Central memory CD8-positive, alpha-beta T cell (primary cell): ENCODE results near the gene PNPLA2.
A peak's percentile ranks its signal among the peaks of the same experiment; 100 is the strongest.

Experiments
- ATAC-seq: fragments of 150-1000 bp; cut with Tn5 transposase; replicated peaks from 2 replicates; pipeline ENCODE4 v1.10.0; 2022; ENCODE audit warnings: mild to moderate bottlenecking, moderate FRiP score, moderate number of reproducible peaks; ENCODE audit not compliant: poor library complexity, severe bottlenecking; ENCODE audit errors: extremely low read depth
- DNase-seq, 2 donors: peaks; one replicate each; pipeline ENCODE4 v3.0.0; 2021; ENCODE audit warnings: low spot score in 2 of 2
- H3K27ac Mint-ChIP-seq: one replicate; pipeline ENCODE4 v1.8.0; 2022; ENCODE audit warnings: low read depth, mild to moderate bottlenecking, moderate library complexity, mixed read lengths
- H3K27me3 Mint-ChIP-seq: one replicate; pipeline ENCODE4 v1.8.0; 2022; ENCODE audit warnings: mixed read lengths
- H3K36me3 Mint-ChIP-seq: one replicate; pipeline ENCODE4 v1.8.0; 2022; ENCODE audit warnings: mild to moderate bottlenecking, moderate library complexity, mixed read lengths; ENCODE audit not compliant: insufficient read depth
- H3K4me1 Mint-ChIP-seq: one replicate; pipeline ENCODE4 v1.8.0; 2022; ENCODE audit warnings: mixed read lengths
- H3K4me3 Mint-ChIP-seq: one replicate; pipeline ENCODE4 v1.8.0; 2022; ENCODE audit warnings: mild to moderate bottlenecking, moderate library complexity, mixed read lengths
- H3K9me3 Mint-ChIP-seq: one replicate; pipeline ENCODE4 v1.8.0; 2022; ENCODE audit warnings: mixed read lengths

Gene PNPLA2

DNA sequence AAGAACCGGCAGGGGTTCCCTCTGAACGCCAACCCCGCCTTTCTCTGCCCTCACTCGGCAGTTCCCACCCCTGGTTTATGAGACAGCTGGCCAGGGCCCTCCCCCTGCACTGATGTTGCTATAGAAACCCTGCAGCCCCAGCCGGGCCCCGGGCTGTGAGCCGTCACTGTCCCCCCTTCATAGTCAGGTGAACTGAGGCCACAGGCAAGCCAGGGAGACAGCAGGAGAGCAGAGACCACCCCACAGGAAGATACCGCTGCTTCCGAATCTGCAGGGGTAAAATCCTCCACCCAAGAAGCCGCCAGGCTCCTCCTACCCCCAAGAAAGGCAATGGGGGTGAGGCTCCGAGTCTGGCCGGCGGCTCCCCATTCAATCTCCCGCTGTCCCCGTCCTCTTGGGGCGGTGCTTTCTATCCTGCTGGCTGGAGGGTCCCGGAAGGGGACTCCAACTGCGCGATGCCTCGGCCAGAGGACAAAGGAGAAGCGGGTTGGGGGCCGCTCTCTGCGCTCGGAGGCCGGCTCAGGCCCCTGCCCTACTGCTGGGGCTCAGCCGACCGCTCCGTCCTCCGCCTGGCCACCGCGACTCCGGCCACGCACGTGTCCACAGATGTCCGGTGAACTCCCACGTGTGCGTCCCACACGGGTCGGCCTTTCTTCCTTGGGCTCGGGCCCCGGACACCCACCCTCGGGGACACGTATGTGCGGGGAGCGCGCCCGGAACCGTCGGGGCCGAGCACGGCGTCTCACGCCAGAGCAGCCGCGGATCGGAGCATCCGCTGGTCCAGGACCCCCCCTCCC is 21.2 kb upstream of the PNPLA2 start:
- Mint-ChIP-seq H3K4me3 (peak overlapping the region; percentile 91), H3K27me3 (no peaks in the 10 kb centered on the region), H3K9me3 (no peaks in the 10 kb centered on the region), H3K27ac (peak overlapping the region; percentile 92), H3K4me1 (peaks cover 15% of the 10 kb centered on the region), H3K36me3 (peaks cover 17% of the 10 kb centered on the region)
- peak; percentile 56 to 76 for DNase-seq
- ATAC-seq = peak; percentile 61

DNA sequence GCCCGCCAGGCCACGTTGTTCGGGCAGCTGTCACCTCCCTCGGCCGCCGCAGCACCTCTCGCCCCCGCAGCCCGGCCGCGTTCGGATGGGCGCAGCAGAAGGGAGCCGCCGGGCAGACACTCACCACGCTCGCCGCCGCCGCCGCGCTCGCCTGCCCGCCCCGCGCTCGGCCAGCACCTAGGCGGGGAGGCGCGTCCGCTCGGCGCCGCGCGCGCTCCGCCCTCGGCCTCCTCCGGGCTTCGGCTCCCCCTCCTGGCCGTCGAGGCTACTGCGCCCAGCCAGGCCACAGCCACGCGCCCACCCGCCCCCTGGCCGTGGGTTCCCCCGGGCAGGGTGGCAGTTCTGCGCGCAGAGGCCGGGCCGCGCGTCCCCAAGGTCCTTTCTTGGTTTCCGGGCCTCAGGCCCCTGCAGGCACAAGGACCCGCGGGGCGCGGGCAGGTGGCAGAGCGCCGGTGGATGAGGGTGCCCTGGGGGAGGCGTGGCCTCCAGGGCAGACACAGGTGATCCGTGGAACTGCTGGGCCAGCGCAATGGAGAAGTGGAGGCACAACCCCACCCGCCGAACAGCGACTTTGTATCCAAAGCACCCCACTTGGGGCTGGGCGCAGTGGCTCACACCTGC is 20.5 kb upstream of the PNPLA2 start, which contains the start of gene SLC25A22:
TSS of gene SLC25A22 (minus strand) at position 189 of the 621 bp plus-strand sequence. CDS start 3,275 bp downstream, outside the sequence.
- Mint-ChIP-seq H3K36me3 (peaks cover 14% of the 10 kb centered on the region), H3K27me3 (no peaks in the 10 kb centered on the region), H3K27ac (peak within 1 kb of the TSS; percentile 92), H3K4me1 (peaks cover 15% of the 10 kb centered on the region), H3K9me3 (no peaks in the 10 kb centered on the region), H3K4me3 (peak within 1 kb of the TSS; percentile 91)
- peak; percentile 77 to 81 for DNase-seq
- ATAC-seq = peak; percentile 50

DNA sequence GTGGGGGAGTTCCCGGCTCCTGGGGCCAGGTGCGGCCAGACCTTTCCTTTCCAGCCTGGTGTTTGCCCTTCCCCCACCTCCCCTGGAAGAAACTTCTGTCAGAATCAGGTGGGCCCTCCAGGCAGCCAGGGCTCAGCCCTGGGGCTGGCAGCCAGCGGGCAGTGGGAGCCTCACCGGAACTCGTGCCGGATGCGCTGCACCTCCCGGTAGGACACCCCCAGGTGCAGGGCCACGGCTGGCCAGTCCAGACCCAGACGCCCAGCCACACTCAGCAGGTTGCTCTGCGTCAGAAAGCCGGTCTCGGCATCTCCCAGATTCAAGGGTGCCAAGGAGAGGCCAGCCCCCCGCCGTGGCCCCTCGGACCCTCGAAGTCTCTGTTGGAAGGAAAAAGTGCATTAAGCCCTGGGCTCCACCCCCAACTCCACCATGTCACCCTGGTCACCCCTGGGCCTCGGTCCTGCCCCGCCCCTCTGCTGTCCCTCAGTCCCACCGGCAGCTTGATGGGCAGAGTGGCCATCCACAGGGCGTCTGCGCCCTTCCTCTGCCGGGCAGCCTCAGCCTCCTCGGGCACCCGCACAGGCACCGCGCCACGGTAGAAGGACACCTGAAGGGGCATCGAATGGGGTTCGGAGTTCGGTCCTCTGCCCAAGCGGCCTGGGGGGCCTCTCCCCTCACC is 18.9 kb upstream of the PNPLA2 start:
- no peak overlapping the region for H3K27ac Mint-ChIP-seq
- H3K4me3 Mint-ChIP-seq = no peak overlapping the region
- H3K9me3 Mint-ChIP-seq = no peaks in the 10 kb centered on the region
- H3K36me3 Mint-ChIP-seq = peaks cover 13% of the 10 kb centered on the region
- no peaks in the 10 kb centered on the region for H3K27me3 Mint-ChIP-seq
- DNase-seq (no peak), ATAC-seq (no peak)
- H3K4me1 Mint-ChIP-seq = peaks cover 15% of the 10 kb centered on the region

DNA sequence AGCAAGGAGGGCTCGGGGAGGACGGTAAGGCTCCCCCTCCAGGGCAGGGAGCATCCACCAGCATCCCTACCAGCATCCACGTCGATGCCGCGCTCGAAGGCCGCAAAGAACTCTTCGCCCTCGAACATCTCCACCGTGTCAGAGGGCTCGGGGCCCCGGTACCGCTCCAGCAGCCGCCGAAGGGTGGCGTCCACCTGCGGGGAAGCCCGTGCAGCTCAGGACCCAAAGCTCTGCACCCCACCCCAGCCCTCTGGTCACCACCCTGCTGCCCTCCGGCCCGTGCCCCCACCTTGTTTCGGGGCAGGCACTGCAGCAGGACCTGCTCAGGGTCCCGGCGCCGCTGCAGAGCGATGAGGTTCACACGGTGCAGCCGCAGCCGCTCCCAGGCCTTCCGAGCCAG is 18.2 kb upstream of the PNPLA2 start:
- ATAC-seq (no peak), DNase-seq (no peak)
- no peak overlapping the region for H3K4me3 Mint-ChIP-seq
- no peak overlapping the region for H3K27ac Mint-ChIP-seq
- H3K4me1 Mint-ChIP-seq = peaks cover 15% of the 10 kb centered on the region
- H3K9me3 Mint-ChIP-seq = no peaks in the 10 kb centered on the region
- H3K27me3 Mint-ChIP-seq = no peaks in the 10 kb centered on the region
- peaks cover 11% of the 10 kb centered on the region for H3K36me3 Mint-ChIP-seq

DNA sequence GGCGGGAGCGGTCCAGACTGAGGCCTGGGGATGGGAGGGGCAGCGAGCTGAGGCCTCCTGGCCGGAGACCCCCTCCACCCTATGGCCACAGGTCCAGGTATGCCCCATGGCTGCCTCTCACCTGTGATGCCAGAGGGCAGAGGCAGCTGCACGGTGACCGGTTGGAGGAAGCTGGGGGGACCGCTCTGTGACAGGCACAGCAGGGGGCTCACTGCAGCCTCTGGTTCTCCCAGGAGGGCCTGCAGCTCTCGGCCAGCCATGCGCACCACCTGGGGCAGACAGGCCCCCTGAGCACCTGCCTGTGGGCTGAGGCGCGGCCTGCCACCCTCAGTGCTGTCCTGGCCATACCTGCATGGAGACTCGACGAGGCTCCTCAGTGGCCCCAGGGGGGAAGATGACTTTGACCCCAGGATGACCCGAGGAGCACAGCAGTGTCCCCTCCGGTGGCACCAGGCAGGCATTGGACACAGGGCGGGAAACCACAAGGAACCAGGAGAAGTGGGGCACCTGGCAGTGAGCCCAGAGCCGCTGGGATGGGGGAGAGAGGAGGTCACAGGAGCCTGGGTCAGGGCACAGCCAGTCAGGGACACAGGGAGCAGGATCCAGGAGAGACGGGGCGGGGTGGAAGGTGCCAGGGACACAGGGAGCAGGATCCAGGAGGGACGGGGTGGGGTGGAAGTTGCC is 17.5 kb upstream of the PNPLA2 start:
- DNase-seq = no peak

DNA sequence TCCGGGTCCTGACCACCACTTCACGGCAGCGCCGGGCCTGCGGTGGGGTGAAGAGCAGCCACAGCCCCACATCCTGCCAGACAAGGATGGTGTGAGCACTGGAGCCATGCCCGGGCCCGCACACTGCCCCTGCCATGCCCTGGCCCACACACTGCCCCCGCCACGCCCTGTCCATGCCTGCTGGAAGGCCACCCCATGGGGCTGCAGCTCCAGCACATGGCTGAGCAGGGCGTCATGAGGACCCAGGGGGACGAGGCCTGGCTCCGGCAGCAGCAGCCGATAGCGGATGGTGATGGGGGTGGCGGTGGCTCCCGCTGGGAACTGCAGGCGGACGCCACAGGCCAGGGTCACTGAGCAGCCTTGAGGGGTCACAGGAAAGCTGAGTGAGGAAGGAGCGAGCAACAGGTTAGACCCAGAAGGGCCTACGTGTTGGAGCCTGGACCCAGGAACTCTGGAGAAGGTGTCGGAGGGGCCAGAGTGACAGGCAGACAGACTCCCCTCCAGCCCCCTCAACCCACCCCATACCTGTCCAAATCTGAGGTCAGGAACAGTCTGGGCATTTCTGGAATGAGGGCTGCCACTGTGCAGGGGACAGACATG is 16.6 kb upstream of the PNPLA2 start:
- Mint-ChIP-seq H3K4me1 (peaks cover 4% of the 10 kb centered on the region), H3K9me3 (no peaks in the 10 kb centered on the region), H3K27me3 (no peaks in the 10 kb centered on the region), H3K27ac (no peak overlapping the region), H3K4me3 (no peak overlapping the region), H3K36me3 (peaks cover 9% of the 10 kb centered on the region)
- no peak for DNase-seq
- ATAC-seq = no peak

More for the DNA sequence above, 17.5 kb upstream of the PNPLA2 start:
- Mint-ChIP-seq H3K9me3 (no peaks in the 10 kb centered on the region), H3K4me1 (peaks cover 10% of the 10 kb centered on the region), H3K36me3 (peaks cover 8% of the 10 kb centered on the region), H3K27me3 (no peaks in the 10 kb centered on the region), H3K27ac (no peak overlapping the region), H3K4me3 (no peak overlapping the region)
- no peak for ATAC-seq

DNA sequence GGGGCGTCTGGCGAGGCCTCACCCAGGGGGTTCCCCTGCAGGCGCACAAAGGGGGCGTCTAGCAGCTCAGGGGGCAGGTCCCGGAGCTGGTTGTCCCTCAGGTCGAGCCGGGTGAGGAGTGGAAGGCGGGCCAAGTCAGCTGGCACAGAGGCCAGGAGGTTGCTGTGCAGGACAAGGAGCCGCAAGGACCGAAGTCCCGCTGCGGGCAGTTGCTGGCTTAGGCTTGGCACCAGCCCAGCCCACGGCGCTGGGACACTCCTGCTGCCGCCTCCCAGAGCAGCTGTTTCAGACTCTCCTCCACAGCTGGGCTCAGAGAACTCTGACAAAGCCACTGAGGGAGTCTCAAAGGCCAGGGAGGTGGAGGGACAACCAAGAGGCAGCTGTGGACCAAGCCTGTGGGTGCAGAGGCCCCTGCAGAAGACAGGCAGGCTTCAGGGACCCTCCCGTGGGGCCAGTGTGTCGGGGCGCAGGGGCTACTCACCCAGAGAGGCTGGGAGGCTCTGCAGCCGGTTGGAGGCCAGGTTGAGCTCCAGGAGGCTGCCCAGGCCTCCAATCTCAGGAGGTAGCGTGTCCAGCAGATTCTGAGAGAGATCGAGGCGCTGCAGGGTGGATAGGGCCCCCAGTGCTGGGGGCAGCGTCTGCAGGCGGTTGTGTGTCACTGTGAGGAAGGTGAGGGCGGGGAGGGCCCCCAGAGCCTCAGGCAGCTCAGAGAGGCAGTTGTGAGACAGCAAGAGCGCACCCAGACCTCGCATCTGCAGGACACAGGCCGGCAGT is 15.8 kb upstream of the PNPLA2 start:
- DNase-seq (no peak), ATAC-seq (no peak)
- peak overlapping the region; percentile 36 for H3K4me3 Mint-ChIP-seq
- H3K9me3 Mint-ChIP-seq = no peaks in the 10 kb centered on the region
- H3K36me3 Mint-ChIP-seq = peaks cover 7% of the 10 kb centered on the region
- peaks cover 3% of the 10 kb centered on the region for H3K4me1 Mint-ChIP-seq
- no peak overlapping the region for H3K27ac Mint-ChIP-seq
- no peaks in the 10 kb centered on the region for H3K27me3 Mint-ChIP-seq

DNA sequence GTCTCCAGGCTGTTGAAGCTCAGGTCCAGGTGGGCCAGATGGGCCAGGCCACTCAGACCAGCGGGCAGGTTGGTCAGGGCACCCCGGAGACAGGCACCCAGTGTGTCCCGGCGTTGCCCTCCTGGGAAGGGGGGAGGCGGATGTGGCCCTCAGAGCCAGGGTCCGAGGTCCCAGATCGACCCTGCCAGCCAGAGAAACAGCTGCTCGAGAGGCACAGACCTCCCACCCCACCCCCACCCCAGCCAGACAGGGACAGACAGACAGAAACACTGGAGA is 15.3 kb upstream of the PNPLA2 start:
- peaks cover 7% of the 10 kb centered on the region for H3K36me3 Mint-ChIP-seq
- H3K27me3 Mint-ChIP-seq = no peaks in the 10 kb centered on the region
- peak overlapping the region; percentile 76 for H3K4me3 Mint-ChIP-seq
- H3K4me1 Mint-ChIP-seq = peaks cover 7% of the 10 kb centered on the region
- H3K9me3 Mint-ChIP-seq = no peaks in the 10 kb centered on the region
- H3K27ac Mint-ChIP-seq = no peak overlapping the region
- ATAC-seq (no peak), DNase-seq (no peak)

DNA sequence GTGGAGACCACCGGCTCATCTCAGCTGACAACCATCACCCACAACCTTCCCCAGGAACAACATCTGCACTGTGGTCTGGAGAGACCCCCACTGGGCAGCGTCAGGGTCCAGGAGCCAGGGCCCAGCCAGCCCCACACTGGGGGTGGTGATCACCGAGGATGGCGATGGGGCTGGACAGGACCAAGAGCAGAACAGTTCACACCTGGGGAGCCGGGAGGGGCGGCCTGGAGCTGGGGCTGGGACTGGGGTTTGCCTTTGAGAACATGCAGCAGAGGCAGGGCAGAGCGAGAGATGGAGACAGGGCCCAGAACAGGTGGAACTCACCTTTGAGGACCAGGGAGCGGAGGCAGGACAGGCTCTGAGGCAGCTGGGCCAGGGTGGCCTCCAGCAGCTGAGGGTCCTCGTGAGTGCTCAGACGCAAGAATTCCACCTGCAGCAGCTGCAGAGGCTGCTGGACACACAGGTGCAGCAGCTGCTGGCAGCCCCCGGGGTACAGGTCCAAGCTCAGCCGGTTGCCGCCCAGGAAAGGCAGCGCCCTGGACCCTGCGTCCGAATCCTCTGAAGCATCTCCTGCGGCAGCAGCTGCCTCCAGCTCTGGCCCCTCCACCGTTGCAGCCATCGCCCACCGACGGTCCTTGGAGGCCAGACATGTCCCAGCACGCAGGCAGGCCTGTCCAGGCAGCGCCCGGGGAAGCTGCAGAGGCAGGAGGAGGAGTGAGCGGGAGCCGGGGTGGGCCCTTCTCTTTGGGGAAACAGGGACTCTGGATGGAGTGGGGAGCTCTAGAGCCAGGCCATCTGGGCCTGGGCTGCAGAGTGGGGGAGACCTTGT is 14.7 kb upstream of the PNPLA2 start:
- no peaks in the 10 kb centered on the region for H3K9me3 Mint-ChIP-seq
- DNase-seq = no peak
- peaks cover 10% of the 10 kb centered on the region for H3K36me3 Mint-ChIP-seq
- no peaks in the 10 kb centered on the region for H3K27me3 Mint-ChIP-seq
- no peak for ATAC-seq
- H3K4me3 Mint-ChIP-seq = peak overlapping the region; percentile 76
- peaks cover 12% of the 10 kb centered on the region for H3K4me1 Mint-ChIP-seq
- no peak overlapping the region for H3K27ac Mint-ChIP-seq

DNA sequence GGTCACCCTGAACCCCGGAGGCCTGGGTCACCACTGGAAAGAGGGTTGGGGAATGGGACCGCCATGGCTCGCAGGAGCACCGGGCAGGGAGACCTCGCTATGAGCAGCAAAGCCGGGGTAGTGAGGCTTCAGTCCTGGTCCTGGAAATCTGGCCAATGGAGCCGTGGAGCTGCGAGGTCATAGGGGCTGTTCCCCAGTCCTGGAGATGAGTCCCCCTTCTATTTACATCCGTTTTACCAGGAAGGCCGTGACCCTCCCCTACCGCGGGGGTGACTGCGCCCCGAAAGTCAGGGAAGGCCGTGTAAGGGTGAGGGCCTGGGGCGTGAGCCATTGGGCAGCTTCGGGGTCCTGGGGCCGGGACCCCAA is 14.1 kb upstream of the PNPLA2 start:
- Mint-ChIP-seq H3K9me3 (no peaks in the 10 kb centered on the region), H3K27ac (no peak overlapping the region), H3K4me3 (peak overlapping the region; percentile 76), H3K27me3 (no peaks in the 10 kb centered on the region), H3K4me1 (peaks cover 14% of the 10 kb centered on the region), H3K36me3 (peaks cover 16% of the 10 kb centered on the region)
- DNase-seq = no peak
- no peak for ATAC-seq
